HepG2 (cell line): Measurements from ENCODE around the gene MIGA2. TPM values are rescaled to one million over a fixed set of nuclear protein-coding genes. Genes with fewer than 3 reads are reported as not detected.

ENCODE experiments used
- HMG20B ChIP-seq: conservative IDR thresholded peaks from 2 replicates; pipeline ENCODE4 v1.6.1; 2016; ENCODE audit warnings: missing genetic modification reagents, missing compliant biosample characterization
- MAFF ChIP-seq: IDR thresholded peaks from 2 replicates; pipeline ENCODE4 v1.6.1; 2011; ENCODE audit warnings: low read depth, low read length, improper control_type of control experiment
- NFE2L1 ChIP-seq: sonication (generic); formaldehyde crosslinking; IDR thresholded peaks from 2 replicates; pipeline ENCODE4 v1.4.0; 2020; ENCODE audit warnings: missing genetic modification reagents, mild to moderate bottlenecking, borderline replicate concordance
- SMARCC2 ChIP-seq: fragments of 450-650 bp; IDR thresholded peaks from 2 replicates; pipeline ENCODE4 v1.6.1; 2017; ENCODE audit warnings: antibody characterized with exemption, mild to moderate bottlenecking
- SRF ChIP-seq: IDR thresholded peaks from 2 replicates; pipeline ENCODE4 v1.6.1; 2011; ENCODE audit warnings: mild to moderate bottlenecking, low read depth, low read length, moderate library complexity
- ZBTB20 ChIP-seq: sonication (generic); formaldehyde crosslinking; IDR thresholded peaks from 2 replicates; pipeline ENCODE4 v1.8.1; 2023; ENCODE audit warnings: missing genetic modification reagents, low read depth, mild to moderate bottlenecking, borderline replicate concordance
- ZNF720 ChIP-seq: sonication (generic); formaldehyde crosslinking; IDR thresholded peaks from 2 replicates; pipeline ENCODE4 v1.4.0; 2020; ENCODE audit warnings: missing genetic modification reagents
- polyA plus RNA-seq, 8 experiments: library from polyadenylated mRNA; depleted of rRNA in 3 of 8; stranded (reverse) in 7 of 8; unstranded in 1 of 8; fragments of >200 nt; fragmentation: Illumina TruSeq in 4 of 8; extraction: Trizol in 4 of 8; gene quantifications; 2 replicates each; pipeline versions ENCODE4 v1.2.1 to v1.2.3, GENCODE V29; 2011 to 2016; ENCODE audit warnings: low read depth in 4 of 8, missing spikeins in 1 of 8, mixed read lengths in 1 of 8; ENCODE audit not compliant: insufficient read depth in 1 of 8
- total RNA-seq, 5 experiments: library from RNA; depleted of rRNA; stranded (reverse); fragments of >200 nt; fragmentation: Illumina TruSeq; extraction: Trizol; gene quantifications; 2 replicates each; pipeline ENCODE4 v1.2.3, GENCODE V29; 2016; ENCODE audit warnings: low read depth in 1 of 5
- TF ChIP-seq, protein P1 (sequence below): IDR thresholded peaks from 2 replicates; pipeline ENCODE4 v1.6.1; 2016; ENCODE audit warnings: low read depth, control low read depth
- TF ChIP-seq, protein P2 (sequence below): sonication (generic); formaldehyde crosslinking; IDR thresholded peaks from 2 replicates; pipeline ENCODE4 v1.8.0; 2022; ENCODE audit warnings: mild to moderate bottlenecking, missing genetic modification reagents; ENCODE audit not compliant: insufficient replicate concordance
- TF ChIP-seq, protein P3 (sequence below): sonication (generic); formaldehyde crosslinking; IDR thresholded peaks from 2 replicates; pipeline ENCODE4 v1.4.0; 2020; ENCODE audit warnings: missing genetic modification reagents
- TF ChIP-seq, protein P4 (sequence below): sonication (generic); formaldehyde crosslinking; conservative IDR thresholded peaks from 2 replicates; pipeline ENCODE4 v1.8.1; 2023; ENCODE audit warnings: missing genetic modification reagents
- TF ChIP-seq, protein P5 (sequence below): sonication (generic); formaldehyde crosslinking; IDR thresholded peaks from 2 replicates; pipeline ENCODE4 v1.4.0; 2020; ENCODE audit warnings: missing genetic modification reagents, borderline replicate concordance
- TF ChIP-seq, protein P6 (sequence below): sonication (generic); formaldehyde crosslinking; IDR thresholded peaks from 2 replicates; pipeline ENCODE4 v1.5.0; 2020; ENCODE audit warnings: missing genetic modification reagents, mild to moderate bottlenecking, borderline replicate concordance
- TF ChIP-seq, protein P7 (sequence below): sonication (generic); formaldehyde crosslinking; IDR thresholded peaks from 2 replicates; pipeline ENCODE4 v1.5.0; 2020; ENCODE audit warnings: missing genetic modification reagents

The MIGA2 gene
- total and polyA plus RNA-seq, 2 of the 13 experiments (the other 11 are each of a cell fraction or from before 2014, with no cell fraction given) = 10.8 to 17.1 TPM

DNA sequence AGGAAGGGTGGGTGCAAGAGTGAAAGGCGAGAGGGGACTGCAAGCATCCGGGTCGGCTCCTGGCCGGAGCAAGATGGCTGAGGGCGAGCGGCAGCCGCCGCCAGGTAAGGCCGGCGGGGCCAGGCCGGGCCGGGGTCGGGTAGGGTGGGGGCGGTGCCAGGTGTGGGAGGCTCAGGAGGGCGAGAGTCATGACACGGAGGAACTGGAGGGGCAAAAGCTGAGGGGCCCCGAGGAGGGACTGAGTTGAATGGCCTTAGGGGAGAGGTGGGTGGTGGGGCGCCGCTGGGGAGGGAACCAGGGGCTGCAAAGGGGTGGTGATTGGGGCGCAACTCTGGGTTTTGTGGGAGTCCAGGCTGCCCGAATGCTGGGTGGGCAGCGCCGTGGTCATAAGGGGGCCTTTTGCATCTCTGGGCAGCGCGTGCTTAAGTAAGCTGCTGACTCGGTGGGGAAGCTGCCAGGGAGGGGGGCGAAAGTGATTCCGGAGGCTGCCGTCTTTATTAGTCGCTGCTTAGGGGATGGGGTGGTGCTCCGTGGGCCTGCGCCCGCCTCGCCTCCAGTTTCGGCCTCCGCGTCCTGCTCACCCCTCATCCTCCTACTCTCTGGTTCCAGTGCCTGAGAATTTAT, 75.2 kb downstream of the MIGA2 start (continued):
- TF ChIP-seq, protein P1, sequence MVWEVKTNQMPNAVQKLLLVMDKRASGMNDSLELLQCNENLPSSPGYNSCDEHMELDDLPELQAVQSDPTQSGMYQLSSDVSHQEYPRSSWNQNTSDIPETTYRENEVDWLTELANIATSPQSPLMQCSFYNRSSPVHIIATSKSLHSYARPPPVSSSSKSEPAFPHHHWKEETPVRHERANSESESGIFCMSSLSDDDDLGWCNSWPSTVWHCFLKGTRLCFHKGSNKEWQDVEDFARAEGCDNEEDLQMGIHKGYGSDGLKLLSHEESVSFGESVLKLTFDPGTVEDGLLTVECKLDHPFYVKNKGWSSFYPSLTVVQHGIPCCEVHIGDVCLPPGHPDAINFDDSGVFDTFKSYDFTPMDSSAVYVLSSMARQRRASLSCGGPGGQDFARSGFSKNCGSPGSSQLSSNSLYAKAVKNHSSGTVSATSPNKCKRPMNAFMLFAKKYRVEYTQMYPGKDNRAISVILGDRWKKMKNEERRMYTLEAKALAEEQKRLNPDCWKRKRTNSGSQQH (CRISPR knock-in tag) = no peak
- TF ChIP-seq, protein P2, sequence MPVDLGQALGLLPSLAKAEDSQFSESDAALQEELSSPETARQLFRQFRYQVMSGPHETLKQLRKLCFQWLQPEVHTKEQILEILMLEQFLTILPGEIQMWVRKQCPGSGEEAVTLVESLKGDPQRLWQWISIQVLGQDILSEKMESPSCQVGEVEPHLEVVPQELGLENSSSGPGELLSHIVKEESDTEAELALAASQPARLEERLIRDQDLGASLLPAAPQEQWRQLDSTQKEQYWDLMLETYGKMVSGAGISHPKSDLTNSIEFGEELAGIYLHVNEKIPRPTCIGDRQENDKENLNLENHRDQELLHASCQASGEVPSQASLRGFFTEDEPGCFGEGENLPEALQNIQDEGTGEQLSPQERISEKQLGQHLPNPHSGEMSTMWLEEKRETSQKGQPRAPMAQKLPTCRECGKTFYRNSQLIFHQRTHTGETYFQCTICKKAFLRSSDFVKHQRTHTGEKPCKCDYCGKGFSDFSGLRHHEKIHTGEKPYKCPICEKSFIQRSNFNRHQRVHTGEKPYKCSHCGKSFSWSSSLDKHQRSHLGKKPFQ (CRISPR knock-in tag) = no peak
- TF ChIP-seq SMARCC2 (no peak), SRF (no peak), HMG20B (no peak), ZBTB20 (no peak), MAFF (no peak), ZNF720 (no peak), NFE2L1 (CRISPR knock-in tag) (no peak)
- TF ChIP-seq, protein P3, sequence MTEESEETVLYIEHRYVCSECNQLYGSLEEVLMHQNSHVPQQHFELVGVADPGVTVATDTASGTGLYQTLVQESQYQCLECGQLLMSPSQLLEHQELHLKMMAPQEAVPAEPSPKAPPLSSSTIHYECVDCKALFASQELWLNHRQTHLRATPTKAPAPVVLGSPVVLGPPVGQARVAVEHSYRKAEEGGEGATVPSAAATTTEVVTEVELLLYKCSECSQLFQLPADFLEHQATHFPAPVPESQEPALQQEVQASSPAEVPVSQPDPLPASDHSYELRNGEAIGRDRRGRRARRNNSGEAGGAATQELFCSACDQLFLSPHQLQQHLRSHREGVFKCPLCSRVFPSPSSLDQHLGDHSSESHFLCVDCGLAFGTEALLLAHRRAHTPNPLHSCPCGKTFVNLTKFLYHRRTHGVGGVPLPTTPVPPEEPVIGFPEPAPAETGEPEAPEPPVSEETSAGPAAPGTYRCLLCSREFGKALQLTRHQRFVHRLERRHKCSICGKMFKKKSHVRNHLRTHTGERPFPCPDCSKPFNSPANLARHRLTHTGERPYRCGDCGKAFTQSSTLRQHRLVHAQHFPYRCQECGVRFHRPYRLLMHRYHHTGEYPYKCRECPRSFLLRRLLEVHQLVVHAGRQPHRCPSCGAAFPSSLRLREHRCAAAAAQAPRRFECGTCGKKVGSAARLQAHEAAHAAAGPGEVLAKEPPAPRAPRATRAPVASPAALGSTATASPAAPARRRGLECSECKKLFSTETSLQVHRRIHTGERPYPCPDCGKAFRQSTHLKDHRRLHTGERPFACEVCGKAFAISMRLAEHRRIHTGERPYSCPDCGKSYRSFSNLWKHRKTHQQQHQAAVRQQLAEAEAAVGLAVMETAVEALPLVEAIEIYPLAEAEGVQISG (CRISPR knock-in tag) = no peak
- TF ChIP-seq, protein P4, sequence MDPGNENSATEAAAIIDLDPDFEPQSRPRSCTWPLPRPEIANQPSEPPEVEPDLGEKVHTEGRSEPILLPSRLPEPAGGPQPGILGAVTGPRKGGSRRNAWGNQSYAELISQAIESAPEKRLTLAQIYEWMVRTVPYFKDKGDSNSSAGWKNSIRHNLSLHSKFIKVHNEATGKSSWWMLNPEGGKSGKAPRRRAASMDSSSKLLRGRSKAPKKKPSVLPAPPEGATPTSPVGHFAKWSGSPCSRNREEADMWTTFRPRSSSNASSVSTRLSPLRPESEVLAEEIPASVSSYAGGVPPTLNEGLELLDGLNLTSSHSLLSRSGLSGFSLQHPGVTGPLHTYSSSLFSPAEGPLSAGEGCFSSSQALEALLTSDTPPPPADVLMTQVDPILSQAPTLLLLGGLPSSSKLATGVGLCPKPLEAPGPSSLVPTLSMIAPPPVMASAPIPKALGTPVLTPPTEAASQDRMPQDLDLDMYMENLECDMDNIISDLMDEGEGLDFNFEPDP = no peak
- TF ChIP-seq, protein P5, sequence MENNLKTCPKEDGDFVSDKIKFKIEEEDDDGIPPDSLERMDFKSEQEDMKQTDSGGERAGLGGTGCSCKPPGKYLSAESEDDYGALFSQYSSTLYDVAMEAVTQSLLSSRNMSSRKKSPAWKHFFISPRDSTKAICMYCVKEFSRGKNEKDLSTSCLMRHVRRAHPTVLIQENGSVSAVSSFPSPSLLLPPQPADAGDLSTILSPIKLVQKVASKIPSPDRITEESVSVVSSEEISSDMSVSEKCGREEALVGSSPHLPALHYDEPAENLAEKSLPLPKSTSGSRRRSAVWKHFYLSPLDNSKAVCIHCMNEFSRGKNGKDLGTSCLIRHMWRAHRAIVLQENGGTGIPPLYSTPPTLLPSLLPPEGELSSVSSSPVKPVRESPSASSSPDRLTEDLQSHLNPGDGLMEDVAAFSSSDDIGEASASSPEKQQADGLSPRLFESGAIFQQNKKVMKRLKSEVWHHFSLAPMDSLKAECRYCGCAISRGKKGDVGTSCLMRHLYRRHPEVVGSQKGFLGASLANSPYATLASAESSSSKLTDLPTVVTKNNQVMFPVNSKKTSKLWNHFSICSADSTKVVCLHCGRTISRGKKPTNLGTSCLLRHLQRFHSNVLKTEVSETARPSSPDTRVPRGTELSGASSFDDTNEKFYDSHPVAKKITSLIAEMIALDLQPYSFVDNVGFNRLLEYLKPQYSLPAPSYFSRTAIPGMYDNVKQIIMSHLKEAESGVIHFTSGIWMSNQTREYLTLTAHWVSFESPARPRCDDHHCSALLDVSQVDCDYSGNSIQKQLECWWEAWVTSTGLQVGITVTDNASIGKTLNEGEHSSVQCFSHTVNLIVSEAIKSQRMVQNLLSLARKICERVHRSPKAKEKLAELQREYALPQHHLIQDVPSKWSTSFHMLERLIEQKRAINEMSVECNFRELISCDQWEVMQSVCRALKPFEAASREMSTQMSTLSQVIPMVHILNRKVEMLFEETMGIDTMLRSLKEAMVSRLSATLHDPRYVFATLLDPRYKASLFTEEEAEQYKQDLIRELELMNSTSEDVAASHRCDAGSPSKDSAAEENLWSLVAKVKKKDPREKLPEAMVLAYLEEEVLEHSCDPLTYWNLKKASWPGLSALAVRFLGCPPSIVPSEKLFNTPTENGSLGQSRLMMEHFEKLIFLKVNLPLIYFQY (CRISPR knock-in tag) = no peak
- TF ChIP-seq, protein P6, sequence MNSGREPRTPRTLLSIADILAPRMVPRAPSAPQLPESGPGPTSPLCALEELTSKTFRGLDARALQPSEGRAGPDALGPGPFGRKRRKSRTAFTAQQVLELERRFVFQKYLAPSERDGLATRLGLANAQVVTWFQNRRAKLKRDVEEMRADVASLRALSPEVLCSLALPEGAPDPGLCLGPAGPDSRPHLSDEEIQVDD (CRISPR knock-in tag) = no peak
- TF ChIP-seq, protein P7, sequence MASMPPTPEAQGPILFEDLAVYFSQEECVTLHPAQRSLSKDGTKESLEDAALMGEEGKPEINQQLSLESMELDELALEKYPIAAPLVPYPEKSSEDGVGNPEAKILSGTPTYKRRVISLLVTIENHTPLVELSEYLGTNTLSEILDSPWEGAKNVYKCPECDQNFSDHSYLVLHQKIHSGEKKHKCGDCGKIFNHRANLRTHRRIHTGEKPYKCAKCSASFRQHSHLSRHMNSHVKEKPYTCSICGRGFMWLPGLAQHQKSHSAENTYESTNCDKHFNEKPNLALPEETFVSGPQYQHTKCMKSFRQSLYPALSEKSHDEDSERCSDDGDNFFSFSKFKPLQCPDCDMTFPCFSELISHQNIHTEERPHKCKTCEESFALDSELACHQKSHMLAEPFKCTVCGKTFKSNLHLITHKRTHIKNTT (CRISPR knock-in tag) = no peak
